ENCODE results near the gene MAVS. TPM values are rescaled to one million over a fixed set of nuclear protein-coding genes. Genes with fewer than 3 reads are reported as not detected.

MAVS gene
- total and polyA plus RNA-seq, 2 donors (not counting 3 experiments of a cell fraction or from before 2014, with no cell fraction given): 18.8 to 40.7 TPM

GRCh38 chr20:3923818-3924217, 77.2 kb downstream of the MAVS start:
- BruUV-seq (replicated peaks): no TSS peak
- H3K9me3 ChIP-seq (replicated peaks; ENCODE audit: control insufficient read depth, insufficient read depth, low read length): no peaks in the 10 kb centered on the region
- no peak for DNase-seq (ENCODE audit: low read depth, low spot score)
- dilution Hi-C loops (cut with MboI; ENCODE audit: extremely low pct_ligation_motif_present, low sequenced_read_pairs) (no loop called here), intact Hi-C loops (cut with micrococcal nuclease) (no loop called here)
- no peaks in the 10 kb centered on the region for H3K27me3 ChIP-seq (ENCODE audit: control insufficient read depth in 2 of 2, insufficient read depth in 2 of 2, low read length in 2 of 2)
- no peak for FAIRE-seq
- no peak overlapping the region for H2AFZ ChIP-seq (ENCODE audit: low read depth, low read length)
- CTCF ChIA-PET: no interaction called here
- H3K9ac ChIP-seq (replicated peaks; ENCODE audit: extremely low read depth, insufficient read depth, low read length): no peak overlapping the region
- no peak for TF ChIP-seq POLR2AphosphoS5 (IDR thresholded peaks at IDR 0.05; ENCODE audit: insufficient read depth, low read depth, low read length)
- TF ChIP-seq POLR2A (IDR thresholded peaks at IDR 0.05; ENCODE audit: low read depth, low read length): peak; percentile 8
- no peak for TF ChIP-seq FOS (IDR thresholded peaks at IDR 0.05; ENCODE audit: borderline replicate concordance, insufficient read depth, low read length)
- no peak for TF ChIP-seq MAX (IDR thresholded peaks at IDR 0.05; ENCODE audit: insufficient read depth, insufficient read length)
- no peak for TF ChIP-seq EZH2 (IDR thresholded peaks at IDR 0.05; ENCODE audit: borderline replicate concordance, low read depth, low read length, severe bottlenecking)
- peaks cover 6% of the 10 kb centered on the region for H4K20me1 ChIP-seq (replicated peaks; ENCODE audit: control insufficient read depth, extremely low read depth, insufficient read depth, low read length)
- H3K4me1 ChIP-seq (ENCODE audit: control insufficient read depth, extremely low read depth, insufficient read depth, low read length): no peaks in the 10 kb centered on the region
- peaks cover 29% of the 10 kb centered on the region for H3K79me2 ChIP-seq (ENCODE audit: control insufficient read depth, insufficient read depth, low read length)
- no peaks in the 10 kb centered on the region for H3K9me1 ChIP-seq (replicated peaks; ENCODE audit: control insufficient read depth, extremely low read depth, insufficient read depth, low read length)
- H3K36me3 ChIP-seq (ENCODE audit: control insufficient read depth in 2 of 2, extremely low read depth in 1 of 2, insufficient read depth in 2 of 2, low read length in 2 of 2): peaks cover 20 to 21% of the 10 kb centered on the region in 2 experiments
- H3K27ac ChIP-seq (ENCODE audit: insufficient read depth, low read depth, low read length): no peak overlapping the region
- POLR2A ChIA-PET: no interaction called here
- H3K4me2 ChIP-seq (ENCODE audit: insufficient read depth, low read length): no peak overlapping the region
- no peak overlapping the region for H3K4me3 ChIP-seq (replicated peaks in 1 of 3; ENCODE audit: insufficient read depth in 1 of 3, low read depth in 1 of 3, low read length in 3 of 3)

GRCh38 chr20:3924304-3925112, 77.9 kb downstream of the MAVS start:
- no peaks in the 10 kb centered on the region for H3K4me1 ChIP-seq (ENCODE audit: control insufficient read depth, extremely low read depth, insufficient read depth, low read length)
- H4K20me1 ChIP-seq (replicated peaks; ENCODE audit: control insufficient read depth, extremely low read depth, insufficient read depth, low read length): peaks cover 6% of the 10 kb centered on the region
- POLR2A ChIA-PET: no interaction called here
- intact Hi-C loops (cut with micrococcal nuclease): no loop called here
- H2AFZ ChIP-seq (ENCODE audit: low read depth, low read length): no peak overlapping the region
- DNase-seq (ENCODE audit: low read depth, low spot score): no peak
- H3K4me3 ChIP-seq (replicated peaks in 1 of 3; ENCODE audit: insufficient read depth in 1 of 3, low read depth in 1 of 3, low read length in 3 of 3): no peak overlapping the region
- H3K9me3 ChIP-seq (replicated peaks; ENCODE audit: control insufficient read depth, insufficient read depth, low read length): no peaks in the 10 kb centered on the region
- TF ChIP-seq JUN (IDR thresholded peaks at IDR 0.05; ENCODE audit: borderline replicate concordance, insufficient read depth, insufficient read length, low read depth): no peak
- H3K9me1 ChIP-seq (replicated peaks; ENCODE audit: control insufficient read depth, extremely low read depth, insufficient read depth, low read length): no peaks in the 10 kb centered on the region
- no peak overlapping the region for H3K9ac ChIP-seq (replicated peaks; ENCODE audit: extremely low read depth, insufficient read depth, low read length)
- no peak for FAIRE-seq
- peaks cover 22% of the 10 kb centered on the region for H3K79me2 ChIP-seq (ENCODE audit: control insufficient read depth, insufficient read depth, low read length)
- H3K4me2 ChIP-seq (ENCODE audit: insufficient read depth, low read length): no peak overlapping the region
- H3K27me3 ChIP-seq (ENCODE audit: control insufficient read depth in 2 of 2, insufficient read depth in 2 of 2, low read length in 2 of 2): no peaks in the 10 kb centered on the region
- H3K36me3 ChIP-seq (ENCODE audit: control insufficient read depth in 2 of 2, extremely low read depth in 1 of 2, insufficient read depth in 2 of 2, low read length in 2 of 2): peaks cover 19 to 20% of the 10 kb centered on the region in 2 experiments
- CTCF ChIA-PET: interaction anchor here (1.1 kb wide), 1 partner anchor 148 kb away, joined by 3 read pairs; no protein-coding TSS in a partner anchor
- BruUV-seq (replicated peaks): no TSS peak
- no peak overlapping the region for H3K27ac ChIP-seq (ENCODE audit: insufficient read depth, low read depth, low read length)
- dilution Hi-C loops (cut with MboI; ENCODE audit: extremely low pct_ligation_motif_present, low sequenced_read_pairs): no loop called here
